Sigmoid colon (tissue), 4 donors: ENCODE data around the gene VAV3.

ENCODE experiments used
- CTCF ChIP-seq, 4 experiments: fragments of 450-650 bp in 3 of 4; fragments of 200-600 bp in 1 of 4; IDR thresholded peaks; one replicate each; pipeline ENCODE4 v1.5.1; 2016 to 2019; ENCODE audit warnings: antibody characterized with exemption in 4 of 4, mild to moderate bottlenecking in 3 of 4, moderate library complexity in 2 of 4
- EP300 ChIP-seq, 4 donors: sonication (generic); formaldehyde crosslinking; IDR thresholded peaks; one replicate each; pipeline ENCODE4 v1.6.1; 2017; ENCODE audit warnings: antibody characterized with exemption in 4 of 4
- POLR2A ChIP-seq, 2 donors: fragments of 450-650 bp; IDR thresholded peaks; one replicate each; pipeline ENCODE4 v1.6.1; 2016; ENCODE audit warnings: antibody characterized with exemption in 2 of 2, mild to moderate bottlenecking in 2 of 2, moderate library complexity in 2 of 2
- POLR2AphosphoS5 ChIP-seq, 4 donors: sonication (generic); formaldehyde crosslinking; IDR thresholded peaks; one replicate each; pipeline ENCODE4 v1.6.1; 2017; ENCODE audit warnings: antibody characterized with exemption in 4 of 4

GRCh38 chr1:107710005-107710404, 255.0 kb downstream of the VAV3 start:
- no peak for TF ChIP-seq POLR2A (IDR thresholded peaks at IDR 0.05)
- no peak for TF ChIP-seq CTCF (IDR thresholded peaks at IDR 0.05)
- no peak for TF ChIP-seq EP300 (IDR thresholded peaks at IDR 0.05)
- TF ChIP-seq POLR2AphosphoS5 (IDR thresholded peaks at IDR 0.05): no peak
